NCI-H524 treated with DMSO at 0.1 percent for 48 hours (cell line): ENCODE results near the gene DUOXA2.
"Not testable (repeated sequence)": the region's sequence is repeated elsewhere in the genome, so short reads cannot be mapped to it uniquely, and the experiment has no call there.

Experiments
- DNase-seq: peaks from one replicate; lab custom pipeline; 2025; lab: John Stamatoyannopoulos, UW

Gene DUOXA2

DNA sequence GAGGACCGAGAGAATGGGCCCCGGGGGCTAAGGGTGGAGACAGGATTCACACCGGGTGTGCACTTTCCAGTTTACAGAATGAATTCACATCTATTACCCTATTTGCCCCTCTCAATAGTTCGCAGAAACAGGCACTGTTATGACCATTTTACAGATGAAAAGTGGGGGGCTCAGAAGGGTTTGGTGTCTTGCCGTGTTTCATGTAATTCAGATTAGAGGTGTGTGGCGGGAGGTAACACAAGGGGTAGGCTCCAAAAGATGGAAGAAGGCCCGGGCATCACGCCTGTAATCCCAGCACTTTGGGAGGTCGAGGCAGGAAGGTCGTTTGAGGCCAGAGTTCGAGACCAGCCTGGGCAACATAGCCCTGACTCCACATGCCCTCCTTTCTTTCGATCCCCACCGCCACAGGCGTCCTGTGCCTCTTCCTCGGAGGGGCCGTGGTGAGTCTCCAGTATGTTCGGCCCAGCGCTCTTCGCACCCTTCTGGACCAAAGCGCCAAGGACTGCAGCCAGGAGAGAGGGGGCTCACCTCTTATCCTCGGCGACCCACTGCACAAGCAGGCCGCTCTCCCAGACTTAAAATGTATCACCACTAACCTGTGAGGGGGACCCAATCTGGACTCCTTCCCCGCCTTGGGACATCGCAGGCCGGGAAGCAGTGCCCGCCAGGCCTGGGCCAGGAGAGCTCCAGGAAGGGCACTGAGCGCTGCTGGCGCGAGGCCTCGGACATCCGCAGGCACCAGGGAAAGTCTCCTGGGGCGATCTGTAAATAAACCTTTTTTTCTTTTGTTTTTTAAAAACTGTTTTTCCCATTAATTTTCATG, 3.4 kb downstream of the DUOXA2 start:
- no peak for DNase-seq

DNA sequence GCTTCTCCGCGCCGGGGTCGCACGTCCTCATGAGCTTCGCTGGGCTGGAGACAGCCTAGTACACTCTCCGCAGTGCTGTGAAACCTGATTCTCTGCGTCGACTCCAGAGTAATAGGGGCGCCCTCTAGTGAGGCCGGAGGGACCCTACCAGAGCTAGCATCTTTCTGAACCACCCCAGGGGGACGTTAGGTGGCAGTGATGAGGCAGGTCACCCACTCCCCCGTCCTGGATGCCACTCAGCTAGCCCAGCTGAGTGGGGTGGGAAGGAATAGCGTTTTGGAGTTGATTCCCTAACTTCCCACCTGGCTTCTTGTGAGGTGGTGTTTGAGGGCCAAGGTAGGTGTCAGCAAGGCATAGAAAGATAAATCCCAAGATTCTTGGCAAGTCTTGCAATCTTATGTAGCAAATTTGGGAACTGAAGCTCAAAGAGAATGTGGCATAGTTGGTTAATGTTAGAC, 4.0 kb downstream of the DUOXA2 start:
- peak; percentile 76 for DNase-seq

DNA sequence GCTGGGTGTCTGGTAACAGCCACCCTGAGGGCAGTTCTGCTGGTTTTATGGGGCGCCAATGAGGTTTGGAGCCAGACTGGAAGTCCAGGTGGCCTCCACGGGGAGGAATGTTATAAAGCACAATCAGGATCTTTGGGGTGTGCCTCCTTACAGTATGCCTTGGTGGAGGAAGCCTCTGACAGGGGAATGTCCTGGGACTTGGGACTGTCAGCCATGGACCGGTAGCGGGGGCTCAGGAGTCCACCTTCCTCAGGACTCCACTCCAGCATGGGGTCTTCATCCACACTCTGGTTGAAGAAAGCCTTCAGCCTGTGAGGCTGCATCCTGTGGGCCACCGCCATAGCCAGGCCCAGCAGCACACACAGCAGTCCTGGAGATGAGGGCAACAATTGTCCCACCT, 4.9 kb downstream of the DUOXA2 start:
- no peak for DNase-seq

DNA sequence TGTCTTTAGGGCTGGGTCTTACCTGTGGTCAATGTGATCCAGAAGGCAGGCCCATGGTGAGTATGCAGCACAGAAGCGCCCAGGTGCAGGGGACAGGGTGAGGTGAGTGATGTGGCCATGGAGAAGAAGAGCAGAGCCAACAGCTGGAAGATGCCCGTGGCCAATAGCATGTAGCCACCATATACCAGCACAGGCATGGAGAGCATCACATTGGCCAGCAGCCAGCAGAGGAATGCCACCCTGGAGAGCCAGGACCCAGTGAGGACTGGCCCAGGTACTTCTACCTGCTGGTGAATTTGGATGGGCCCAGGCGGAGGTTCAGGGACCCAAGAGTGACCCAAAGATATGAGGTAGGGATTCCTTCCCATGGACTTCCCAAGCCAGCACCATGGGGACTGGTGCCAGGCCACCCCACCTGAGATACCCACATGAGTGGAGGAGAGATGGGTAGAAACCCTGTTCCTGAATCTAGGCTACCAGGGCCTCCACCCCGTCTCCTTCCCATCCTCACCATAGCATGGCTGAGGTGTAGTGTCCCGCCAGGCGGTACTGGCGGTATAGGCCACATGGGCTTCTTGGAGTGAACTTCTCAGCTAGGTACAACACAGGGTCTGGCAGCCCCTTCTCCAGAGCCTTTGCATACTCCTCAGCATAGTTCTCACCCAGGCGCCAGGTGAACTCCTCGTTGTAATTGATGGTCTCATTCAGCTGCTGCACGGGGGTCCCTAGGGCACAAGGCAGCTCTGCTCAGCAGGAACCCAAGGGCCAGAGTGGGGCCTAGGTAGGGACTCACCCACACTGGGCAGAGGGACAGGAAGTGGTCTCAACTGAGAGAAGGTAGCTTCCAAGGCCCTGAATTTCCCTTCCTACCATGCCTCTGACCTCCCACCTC, 6.2 kb downstream of the DUOXA2 start:
- no peak for DNase-seq

DNA sequence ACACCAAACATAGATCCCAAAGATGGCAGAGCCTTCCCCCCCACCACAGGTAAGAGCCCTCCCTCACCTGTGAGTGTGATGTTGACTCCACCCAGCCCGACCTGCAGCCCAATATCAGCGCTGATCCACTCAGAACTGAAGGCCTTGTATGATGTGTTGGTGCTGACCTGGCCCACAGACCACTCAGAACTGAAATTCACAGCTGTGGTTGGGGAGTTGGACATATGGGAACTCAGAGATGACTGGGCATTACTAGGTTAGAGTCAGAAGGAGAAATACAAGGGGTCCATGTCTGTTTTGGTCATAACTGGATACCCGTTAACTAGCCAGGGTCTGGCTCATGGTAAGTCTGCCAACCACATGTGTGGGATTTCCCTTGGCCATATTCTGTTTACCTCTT, 6.9 kb downstream of the DUOXA2 start:
- no peak for DNase-seq

DNA sequence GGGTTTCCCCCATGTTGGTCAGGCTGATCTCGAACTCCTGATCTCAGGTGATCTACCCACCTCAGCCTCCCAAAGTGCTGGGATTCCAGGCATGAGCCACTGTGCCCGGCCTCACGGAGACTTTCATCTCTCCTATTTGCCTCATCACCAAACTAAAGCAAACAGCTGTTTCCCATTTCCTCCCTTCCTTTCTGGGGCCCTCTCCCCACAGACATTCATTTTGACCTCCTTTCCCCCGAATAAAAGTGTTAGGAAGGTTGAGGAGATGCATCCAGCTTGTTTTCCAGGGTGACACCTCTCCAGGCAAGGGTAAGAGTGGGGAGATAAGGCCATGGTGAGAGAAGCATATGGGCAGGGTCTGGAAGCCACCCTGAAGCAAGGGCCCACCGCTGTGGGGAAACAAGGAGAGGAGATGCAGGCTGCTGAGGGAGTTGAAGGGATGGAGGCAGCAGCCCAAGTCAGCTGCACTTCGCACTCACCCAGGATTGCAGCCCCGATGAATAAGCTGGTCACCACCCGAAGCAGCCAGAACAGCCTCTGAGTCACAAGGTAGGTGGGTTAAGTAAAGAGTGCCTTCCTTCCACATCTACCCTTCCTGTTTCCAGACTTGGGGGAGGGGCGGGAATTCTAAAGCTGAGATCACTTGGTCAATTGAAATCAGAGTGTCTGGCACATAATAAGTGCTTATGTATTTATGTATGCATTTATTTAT, 7.7 kb downstream of the DUOXA2 start:
- DNase-seq: no peak

DNA sequence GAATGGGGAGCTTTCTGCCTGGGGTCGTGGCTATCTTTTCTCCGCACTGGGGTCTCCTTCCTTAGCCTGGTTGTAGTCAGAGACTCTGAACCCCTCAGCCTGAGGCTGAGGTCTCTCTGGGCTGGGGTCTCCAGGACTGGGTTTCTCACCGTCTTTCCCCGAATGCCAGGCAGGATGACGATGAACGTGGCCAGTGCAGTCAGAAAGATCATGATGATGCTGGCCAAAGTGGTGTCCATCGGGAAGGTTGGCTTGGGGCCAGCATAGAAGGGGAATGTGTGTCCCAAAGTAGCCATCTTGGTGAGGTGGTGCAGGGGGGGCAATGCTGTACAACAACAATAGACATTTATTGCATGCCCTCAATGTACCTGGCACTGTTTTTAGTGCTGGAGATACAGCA, 8.6 kb downstream of the DUOXA2 start:
- no peak for DNase-seq

DNA sequence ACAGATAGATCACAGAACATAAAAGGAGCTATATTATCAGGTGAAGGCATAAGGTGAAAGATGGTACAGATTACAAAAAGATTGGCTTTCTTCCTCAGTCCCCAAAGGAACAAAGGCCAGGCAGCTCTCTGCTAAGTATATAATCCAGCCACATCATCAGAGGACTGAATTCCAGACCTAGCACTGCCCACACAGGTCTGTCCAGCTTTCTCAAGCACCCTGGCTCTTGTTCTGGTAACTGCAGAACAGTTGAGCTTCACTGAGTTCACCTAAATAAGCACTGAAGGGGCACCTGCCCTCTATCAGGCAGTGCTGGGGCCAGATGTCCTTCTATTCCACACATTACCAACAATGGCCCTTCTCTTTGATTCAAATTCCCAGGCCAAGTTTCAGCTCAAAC, 9.3 kb downstream of the DUOXA2 start:
- no peak for DNase-seq

DNA sequence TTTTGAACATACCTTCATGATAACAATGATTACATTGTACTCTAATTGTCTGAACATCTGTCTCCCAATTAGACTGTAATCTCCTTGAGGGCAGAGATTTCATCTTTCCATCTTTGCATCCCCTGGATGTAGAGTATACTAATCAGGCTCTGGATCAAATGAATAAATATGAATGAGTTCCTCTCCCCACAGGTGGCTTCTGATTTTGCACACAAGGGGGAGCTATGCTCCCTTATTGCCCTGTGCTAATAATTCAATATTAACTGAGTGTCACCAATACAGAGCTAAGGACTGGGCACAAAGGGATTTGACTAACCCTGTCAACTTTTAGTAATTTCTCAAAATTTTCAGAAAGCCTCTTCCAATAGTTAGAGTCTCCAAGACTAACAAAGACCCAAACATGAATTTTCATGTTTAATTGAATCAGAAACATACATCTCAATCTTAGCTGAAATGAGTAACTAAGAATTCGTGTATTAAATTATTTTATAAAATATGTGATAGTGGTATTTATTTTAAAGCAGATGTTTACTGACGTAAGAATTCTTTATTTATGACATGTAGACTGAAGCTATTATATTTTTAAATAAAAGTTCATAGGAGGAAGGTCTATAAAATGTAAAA, 12.5 kb downstream of the DUOXA2 start:
- no peak for DNase-seq

DNA sequence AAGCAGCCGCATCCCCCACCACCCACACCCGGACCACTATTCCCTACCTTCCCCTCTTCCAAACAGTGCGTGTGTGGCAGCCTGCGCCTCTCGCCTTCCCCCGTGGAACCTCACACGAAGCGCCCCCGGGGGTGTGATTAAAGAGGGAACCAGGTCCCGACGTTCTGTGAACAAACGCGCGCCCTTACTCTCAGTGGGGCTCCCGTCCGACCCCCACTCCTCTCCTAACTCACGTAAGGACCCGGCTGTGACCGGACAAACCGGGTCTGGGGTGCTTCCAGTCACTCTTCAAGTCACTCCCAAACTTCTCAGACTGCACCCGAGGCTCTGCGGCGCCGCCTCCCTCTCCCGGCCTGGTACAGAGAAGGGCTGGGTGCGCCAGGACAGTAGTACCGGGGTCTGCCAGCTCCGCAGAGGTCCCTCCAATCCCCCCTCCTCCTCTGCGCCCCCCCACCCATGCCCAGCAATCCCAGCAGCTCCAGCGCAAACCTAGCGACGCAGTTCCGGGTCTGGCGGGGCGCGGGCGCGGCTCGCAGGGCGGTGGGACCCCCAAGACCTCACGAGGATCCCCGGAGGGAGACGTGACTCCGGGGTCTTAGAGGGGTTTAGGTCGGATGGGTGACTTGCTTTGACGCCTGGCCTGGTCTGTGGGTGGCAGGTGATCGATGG, 15.0 kb downstream of the DUOXA2 start:
- DNase-seq: no peak

DNA sequence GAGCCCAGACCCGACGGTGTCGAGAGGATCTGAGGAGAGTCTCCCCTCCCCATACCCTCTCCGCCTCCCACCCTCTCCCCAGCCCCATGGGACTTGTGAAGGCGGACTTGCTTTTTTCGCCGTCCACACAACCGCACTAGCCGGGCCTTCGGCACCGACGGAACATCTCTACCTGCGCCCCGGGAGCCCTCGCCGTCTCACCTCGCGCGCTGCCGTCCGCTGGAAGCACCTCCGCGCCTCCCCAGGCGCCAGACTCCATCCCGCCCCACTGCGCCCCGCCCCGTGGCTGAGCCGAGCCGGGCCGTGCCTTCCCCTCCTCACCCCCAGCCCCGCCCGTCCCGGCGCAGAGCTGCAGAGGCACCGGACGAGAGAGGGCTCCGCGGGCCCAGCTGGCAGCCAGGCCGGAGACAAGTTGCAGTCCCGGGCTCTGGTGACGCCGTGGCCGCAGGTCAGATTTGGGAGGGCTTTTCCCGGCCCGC, 15.6 kb downstream of the DUOXA2 start, which contains the start of the genes DUOX1 and DUOXA1:
DUOX1 (plus strand) TSS at position 344 of the 479 bp plus-strand sequence. CDS start 1,973 bp downstream, outside the sequence.
DUOXA1 (minus strand) TSS at position 229 of the 479 bp plus-strand sequence. CDS start 6,865 bp downstream, outside the sequence.
- no peak for DNase-seq

DNA sequence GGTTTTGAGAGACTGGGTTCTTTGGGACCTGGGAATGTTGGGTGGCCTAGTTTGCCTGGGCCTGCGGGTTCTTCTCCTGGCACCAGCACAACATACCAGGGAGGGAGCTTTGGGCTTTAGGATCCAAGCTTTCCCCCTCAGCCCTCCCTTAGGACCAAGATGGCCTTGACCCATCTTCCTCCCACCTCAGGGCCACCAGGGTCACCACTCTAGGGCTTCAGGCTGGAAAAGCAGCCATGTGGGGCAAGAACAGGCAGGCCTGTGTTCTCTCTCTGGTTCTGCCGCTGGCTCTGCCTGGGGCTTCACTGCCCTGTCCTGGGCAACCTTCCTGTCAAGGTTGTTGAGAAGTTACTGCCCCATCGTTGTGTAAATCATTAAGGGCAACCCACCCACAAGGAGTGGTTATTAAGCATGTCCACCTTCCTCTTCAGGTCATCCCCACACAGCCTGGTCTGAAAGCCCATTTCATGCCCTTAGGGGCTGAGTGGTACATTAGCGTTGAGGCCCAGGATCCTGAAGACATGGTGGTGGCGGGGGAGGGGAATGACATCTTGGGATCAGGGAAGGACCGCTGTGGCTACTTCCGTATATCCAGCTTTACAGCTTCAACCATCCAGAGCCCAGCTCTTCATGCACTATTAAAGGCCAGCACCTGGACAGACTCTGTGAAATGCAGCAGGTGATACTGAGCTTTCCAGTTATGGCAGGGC, 16.3 kb downstream of the DUOXA2 start:
- no peak for DNase-seq

DNA sequence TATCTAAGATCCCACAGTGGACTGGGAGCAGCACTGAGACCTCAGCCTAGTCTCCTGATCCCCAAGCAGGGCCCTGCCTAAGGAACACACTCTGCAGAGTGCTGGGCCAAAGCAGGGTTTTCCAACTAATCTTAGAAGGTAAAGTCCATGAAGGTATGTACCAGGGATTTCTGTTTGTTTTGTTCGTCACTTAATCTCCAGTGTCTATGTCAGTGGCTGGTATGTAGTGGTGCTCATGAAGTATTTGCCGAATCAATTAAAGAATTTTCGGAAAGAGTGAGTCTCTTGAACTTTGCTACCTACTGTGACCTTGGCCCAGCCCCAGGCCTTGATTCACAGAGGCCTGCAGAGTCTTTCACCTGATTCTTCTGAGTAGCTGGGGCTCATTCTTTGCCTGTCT, 17.4 kb downstream of the DUOXA2 start:
- no peak for DNase-seq

DNA sequence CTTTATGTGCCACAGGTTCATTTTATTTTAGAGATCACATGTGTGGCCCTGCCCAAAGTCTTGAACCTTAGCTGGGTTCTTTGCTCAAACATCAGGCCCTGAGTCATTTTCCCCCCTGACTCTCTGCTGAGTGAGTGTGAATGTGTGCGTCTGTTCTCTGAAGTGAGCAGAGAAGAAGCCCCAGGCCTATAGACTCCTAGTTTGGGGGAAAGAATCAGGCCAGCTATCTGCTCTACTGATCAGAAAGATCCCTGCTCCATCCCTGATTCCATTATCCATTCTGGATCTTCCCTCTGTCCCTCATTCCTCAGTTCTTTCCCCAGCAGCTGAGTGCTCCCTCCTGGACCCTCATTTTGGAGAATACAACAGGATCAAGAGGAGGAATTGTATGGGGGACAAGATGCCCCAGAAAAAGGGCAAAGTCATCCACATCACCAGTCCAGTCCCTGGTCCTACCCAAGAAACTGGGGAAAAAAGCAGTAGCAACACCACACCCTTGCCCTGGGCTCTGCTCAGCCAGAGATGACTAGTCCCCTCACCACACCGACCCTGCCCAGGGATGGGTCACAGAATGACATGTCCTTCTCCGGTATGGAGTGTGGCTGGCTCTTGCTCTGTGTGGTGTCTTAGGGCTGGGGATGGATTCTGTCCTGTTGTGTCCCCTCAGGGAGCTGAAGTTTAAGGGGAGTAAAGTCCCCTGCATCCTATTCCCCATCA, 18.9 kb downstream of the DUOXA2 start:
- DNase-seq: no peak

DNA sequence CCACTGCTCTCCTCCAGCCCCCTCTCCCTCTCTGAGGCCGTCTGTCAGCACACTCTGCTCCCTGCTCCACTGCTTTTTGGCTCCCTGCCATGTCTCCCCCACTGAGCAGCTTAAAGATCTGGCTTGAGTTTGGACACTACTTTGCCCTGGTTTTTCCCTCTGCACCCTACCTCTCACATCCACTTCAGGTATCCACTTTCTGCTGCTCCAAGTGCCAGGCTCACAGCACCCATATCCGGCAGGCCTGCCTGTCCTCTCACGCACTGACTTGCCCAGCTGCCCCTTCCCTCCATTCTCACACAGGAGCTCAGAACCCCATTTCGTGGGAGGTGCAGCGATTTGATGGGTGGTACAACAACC, 19.4 kb downstream of the DUOXA2 start:
- DNase-seq: peak; percentile 73

DNA sequence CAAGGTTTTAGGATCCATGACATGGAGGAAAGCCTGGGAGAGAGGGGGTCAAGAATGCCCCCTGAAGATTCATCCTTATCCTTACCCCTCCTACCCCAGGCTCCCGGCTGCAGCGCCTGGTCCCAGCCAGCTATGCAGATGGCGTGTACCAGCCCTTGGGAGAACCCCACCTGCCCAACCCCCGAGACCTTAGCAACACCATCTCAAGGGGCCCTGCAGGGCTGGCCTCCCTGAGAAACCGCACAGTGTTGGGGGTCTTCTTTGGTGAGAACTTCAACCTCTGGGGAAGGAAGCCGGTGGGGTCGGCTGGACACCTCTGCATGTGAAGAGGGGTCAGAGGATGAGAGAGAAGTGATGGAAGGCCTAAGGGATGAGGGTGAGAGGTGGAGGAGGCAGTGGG, 19.9 kb downstream of the DUOXA2 start:
- no peak for DNase-seq

DNA sequence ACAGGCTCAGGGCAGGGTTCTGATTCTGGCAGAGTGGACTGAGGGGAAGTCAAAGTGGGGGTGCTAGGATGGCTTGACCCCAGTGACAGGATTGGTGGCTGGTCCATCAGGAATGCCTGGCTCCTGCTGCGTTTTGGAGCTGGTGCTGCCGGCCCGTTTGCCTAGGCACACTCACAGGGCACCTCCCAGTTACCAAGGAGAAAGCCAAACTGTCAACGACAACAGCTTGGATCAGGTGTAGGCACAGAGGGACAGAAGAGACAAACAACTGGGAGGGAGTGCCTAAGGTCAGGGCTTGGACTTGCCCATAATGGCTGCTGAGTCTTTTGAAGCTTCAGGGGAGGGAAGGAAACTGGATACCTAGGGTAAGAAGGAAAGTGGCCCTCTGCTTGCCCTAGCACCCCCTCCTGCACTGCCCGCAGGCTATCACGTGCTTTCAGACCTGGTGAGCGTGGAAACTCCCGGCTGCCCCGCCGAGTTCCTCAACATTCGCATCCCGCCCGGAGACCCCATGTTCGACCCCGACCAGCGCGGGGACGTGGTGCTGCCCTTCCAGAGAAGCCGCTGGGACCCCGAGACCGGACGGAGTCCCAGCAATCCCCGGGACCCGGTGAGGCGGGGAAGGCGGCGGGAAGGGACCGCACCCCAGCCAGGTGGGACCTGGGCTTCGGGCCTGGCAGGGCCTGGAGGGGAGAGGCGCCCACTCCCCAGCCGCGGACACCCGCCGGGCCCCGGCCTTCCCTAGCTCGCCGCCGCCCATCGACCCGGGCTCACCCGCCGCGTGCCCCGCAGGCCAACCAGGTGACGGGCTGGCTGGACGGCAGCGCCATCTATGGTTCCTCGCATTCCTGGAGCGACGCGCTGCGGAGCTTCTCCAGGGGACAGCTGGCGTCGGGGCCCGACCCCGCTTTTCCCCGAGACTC, 20.8 kb downstream of the DUOXA2 start:
- no peak for DNase-seq

DNA sequence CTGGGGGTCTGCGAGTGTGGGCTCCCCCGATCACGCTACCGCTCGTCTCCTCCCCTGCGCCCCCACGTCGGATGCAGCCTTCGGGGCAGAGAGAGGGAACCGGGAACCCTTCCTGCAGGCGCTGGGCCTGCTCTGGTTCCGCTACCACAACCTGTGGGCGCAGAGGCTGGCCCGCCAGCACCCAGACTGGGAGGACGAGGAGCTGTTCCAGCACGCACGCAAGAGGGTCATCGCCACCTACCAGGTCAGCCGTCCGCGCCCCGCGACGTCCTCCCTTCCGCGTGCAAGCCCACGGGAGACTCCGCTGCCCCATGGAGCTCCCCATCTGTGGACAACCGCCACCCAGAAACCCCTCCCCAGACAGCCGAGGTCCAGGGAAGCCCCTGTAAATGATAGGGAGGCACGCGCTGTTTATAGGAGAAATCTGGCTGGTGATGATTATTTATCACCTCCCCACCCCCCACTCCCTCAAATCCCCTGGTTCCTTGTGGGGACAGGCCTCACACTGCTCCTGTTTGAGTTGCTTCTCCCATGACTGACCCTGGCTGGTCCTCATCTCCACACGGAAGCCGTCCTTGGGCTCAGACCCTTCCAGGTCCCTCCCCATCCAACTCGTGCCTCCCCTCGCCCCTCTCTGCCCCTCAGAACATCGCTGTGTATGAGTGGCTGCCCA, 21.7 kb downstream of the DUOXA2 start:
- not testable (repeated sequence) for DNase-seq
